Ramos (cell line): ENCODE results near the gene SH3TC2.

Source experiments
- in situ Hi-C: fragments of 300-500 bp; cut with MboI; formaldehyde crosslinking; loops from one replicate; pipeline ENCODE4 v1.14.3; 2022; ENCODE audit warnings: low sequenced_read_pairs; ENCODE audit not compliant: unreplicated experiment

Gene SH3TC2

GRCh38 chr5:149062371-149063016 lies 368 bp downstream of the SH3TC2 start:
- in situ Hi-C loops: no loop called here

GRCh38 chr5:149061341-149061740 lies 1.5 kb downstream of the SH3TC2 start:
- in situ Hi-C loops: no loop called here

GRCh38 chr5:149060325-149060724 lies 2.5 kb downstream of the SH3TC2 start:
- in situ Hi-C loops: no loop called here

- in situ Hi-C loops: no loop called here
Measured at GRCh38 chr5:149056616-149057165, 6.2 kb downstream of the SH3TC2 start.

- in situ Hi-C loops: no loop called here
Measured at GRCh38 chr5:149054416-149054815, 8.4 kb downstream of the SH3TC2 start.

GRCh38 chr5:149053072-149053695 lies 9.7 kb downstream of the SH3TC2 start:
- in situ Hi-C loops: no loop called here

- in situ Hi-C loops: no loop called here
Measured at GRCh38 chr5:149049371-149049781, 13.5 kb downstream of the SH3TC2 start.

GRCh38 chr5:149048811-149049210 lies 14.1 kb downstream of the SH3TC2 start:
- in situ Hi-C loops: no loop called here

- in situ Hi-C loops: no loop called here
Measured at GRCh38 chr5:149047462-149047861, 15.4 kb downstream of the SH3TC2 start.

GRCh38 chr5:149046196-149046829 lies 16.5 kb downstream of the SH3TC2 start:
- in situ Hi-C loops: no loop called here

GRCh38 chr5:149045089-149045460 lies 17.8 kb downstream of the SH3TC2 start:
- in situ Hi-C loops: no loop called here

GRCh38 chr5:149044453-149045088 lies 18.3 kb downstream of the SH3TC2 start:
- in situ Hi-C loops: no loop called here

GRCh38 chr5:149043641-149044040 lies 19.2 kb downstream of the SH3TC2 start:
- in situ Hi-C loops: no loop called here

GRCh38 chr5:149042865-149043264 lies 20.0 kb downstream of the SH3TC2 start:
- in situ Hi-C loops: no loop called here

GRCh38 chr5:149041242-149041641 lies 21.6 kb downstream of the SH3TC2 start:
- in situ Hi-C loops: no loop called here

- in situ Hi-C loops: no loop called here
Measured at GRCh38 chr5:149040421-149040820, 22.4 kb downstream of the SH3TC2 start.

- in situ Hi-C loops: no loop called here
Measured at GRCh38 chr5:149039506-149039905, 23.4 kb downstream of the SH3TC2 start.

GRCh38 chr5:149038336-149039080 lies 24.4 kb downstream of the SH3TC2 start:
- in situ Hi-C loops: no loop called here

- in situ Hi-C loops: no loop called here
Measured at GRCh38 chr5:149037817-149038216, 25.0 kb downstream of the SH3TC2 start.

GRCh38 chr5:149036970-149037369 lies 25.9 kb downstream of the SH3TC2 start:
- in situ Hi-C loops: no loop called here
